ENCODE measurements around the gene KRTAP21-3. TPM values are rescaled to one million over a fixed set of nuclear protein-coding genes. Genes with fewer than 3 reads are reported as not detected.

The KRTAP21-3 gene
- total and polyA plus RNA-seq, 12 donors = not detected

DNA sequence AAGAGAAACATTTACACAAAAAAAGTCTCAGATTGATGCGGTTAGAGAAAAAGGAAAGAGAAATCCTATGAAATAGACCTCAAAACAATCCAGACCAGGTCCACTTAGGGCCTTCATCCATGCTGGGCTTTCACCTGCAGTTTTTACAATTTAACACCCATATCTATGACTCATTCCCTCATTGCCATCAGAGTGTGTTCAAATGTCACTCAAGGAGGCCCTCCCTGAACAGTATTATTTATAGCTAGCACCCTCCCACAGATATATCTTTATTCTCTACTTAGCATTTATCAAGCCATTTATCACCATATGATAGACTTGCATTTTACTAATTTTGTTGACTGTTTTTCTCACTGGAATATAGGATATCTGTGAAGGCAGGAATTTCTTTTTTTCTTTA is 824 bp upstream of the KRTAP21-3 start:
- TF ChIP-seq, protein P1, sequence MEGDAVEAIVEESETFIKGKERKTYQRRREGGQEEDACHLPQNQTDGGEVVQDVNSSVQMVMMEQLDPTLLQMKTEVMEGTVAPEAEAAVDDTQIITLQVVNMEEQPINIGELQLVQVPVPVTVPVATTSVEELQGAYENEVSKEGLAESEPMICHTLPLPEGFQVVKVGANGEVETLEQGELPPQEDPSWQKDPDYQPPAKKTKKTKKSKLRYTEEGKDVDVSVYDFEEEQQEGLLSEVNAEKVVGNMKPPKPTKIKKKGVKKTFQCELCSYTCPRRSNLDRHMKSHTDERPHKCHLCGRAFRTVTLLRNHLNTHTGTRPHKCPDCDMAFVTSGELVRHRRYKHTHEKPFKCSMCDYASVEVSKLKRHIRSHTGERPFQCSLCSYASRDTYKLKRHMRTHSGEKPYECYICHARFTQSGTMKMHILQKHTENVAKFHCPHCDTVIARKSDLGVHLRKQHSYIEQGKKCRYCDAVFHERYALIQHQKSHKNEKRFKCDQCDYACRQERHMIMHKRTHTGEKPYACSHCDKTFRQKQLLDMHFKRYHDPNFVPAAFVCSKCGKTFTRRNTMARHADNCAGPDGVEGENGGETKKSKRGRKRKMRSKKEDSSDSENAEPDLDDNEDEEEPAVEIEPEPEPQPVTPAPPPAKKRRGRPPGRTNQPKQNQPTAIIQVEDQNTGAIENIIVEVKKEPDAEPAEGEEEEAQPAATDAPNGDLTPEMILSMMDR (IDR thresholded peaks at IDR 0.05) = no peak
- TF ChIP-seq POLR2A (IDR thresholded peaks at IDR 0.05) = no peak
- Histone ChIP-seq H3K4me1 (replicated peaks in 1 of 2) (no peaks in the 10 kb centered on the region), H3K27me3 (no peaks in the 10 kb centered on the region), H3K4me3 (no peak overlapping the region), H3K36me3 (replicated peaks in 1 of 2) (no peaks in the 10 kb centered on the region), H3K9me3 (replicated peaks in 1 of 3) (no peaks in the 10 kb centered on the region), H3K27ac (no peak overlapping the region)
- no peak for DNase-seq
- intact Hi-C loops (cut with DNase I) = no loop called here
- WGBS, 4 donors = 72 to 100% (median 91%) methylated on average over 1 of the region's 1 CpG

- Histone ChIP-seq H3K4me3 (no peak overlapping the region), H3K27ac (no peak overlapping the region), H3K36me3 (replicated peaks in 1 of 2) (no peaks in the 10 kb centered on the region), H3K4me1 (replicated peaks in 1 of 2) (no peaks in the 10 kb centered on the region), H3K27me3 (no peaks in the 10 kb centered on the region), H3K9me3 (replicated peaks in 1 of 3) (no peaks in the 10 kb centered on the region)
- 77 to 93% (median 84%) methylated on average over 2 of the region's 2 CpGs for WGBS, 4 donors
- TF ChIP-seq, protein P1 (IDR thresholded peaks at IDR 0.05) = no peak
- no peak for TF ChIP-seq POLR2A (IDR thresholded peaks at IDR 0.05)
- no peak for DNase-seq
- intact Hi-C loops (cut with DNase I) = no loop called here
These were observed 1.5 kb downstream of the KRTAP21-3 start for GRCh38 chr21:30717105-30717504.

- no peaks in the 10 kb centered on the region for H3K4me1 ChIP-seq (replicated peaks in 1 of 2)
- no peaks in the 10 kb centered on the region for H3K36me3 ChIP-seq (replicated peaks in 1 of 2)
- no peak for TF ChIP-seq POLR2A (IDR thresholded peaks at IDR 0.05)
- TF ChIP-seq, protein P1 (IDR thresholded peaks at IDR 0.05) = no peak
- DNase-seq = no peak
- 71 to 86% (median 75%) methylated on average over 2 of the region's 2 CpGs for WGBS, 4 donors
- H3K27ac ChIP-seq = no peak overlapping the region
- H3K4me3 ChIP-seq = no peak overlapping the region
- intact Hi-C loops (cut with DNase I) = no loop called here
- no peaks in the 10 kb centered on the region for H3K27me3 ChIP-seq
- no peaks in the 10 kb centered on the region for H3K9me3 ChIP-seq (replicated peaks in 1 of 3)
These were observed 3.6 kb downstream of the KRTAP21-3 start for GRCh38 chr21:30714946-30715345.

DNA sequence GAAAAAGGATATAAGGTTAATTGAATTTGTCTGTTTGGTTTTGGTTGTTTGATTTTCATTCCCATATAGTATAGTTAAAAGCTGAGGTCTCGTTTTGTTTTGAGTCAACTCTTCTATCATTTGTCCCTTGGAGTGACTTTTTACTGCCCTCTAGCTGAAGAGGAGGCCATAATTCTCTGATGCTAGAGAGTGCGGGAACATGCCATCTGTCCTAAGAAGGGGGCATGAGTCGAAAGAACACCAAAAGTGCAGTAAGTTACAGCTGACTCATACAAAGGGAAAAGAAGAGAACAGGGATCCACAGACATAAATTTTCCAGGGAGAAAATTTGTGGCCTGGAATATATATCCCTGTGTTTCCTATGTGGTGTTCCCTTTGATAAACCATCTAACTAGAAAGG is 4.1 kb downstream of the KRTAP21-3 start:
- Histone ChIP-seq H3K27ac (no peak overlapping the region), H3K4me3 (no peak overlapping the region), H3K4me1 (replicated peaks in 1 of 2) (no peaks in the 10 kb centered on the region), H3K36me3 (replicated peaks in 1 of 2) (no peaks in the 10 kb centered on the region), H3K27me3 (no peaks in the 10 kb centered on the region), H3K9me3 (replicated peaks in 1 of 3) (no peaks in the 10 kb centered on the region)
- intact Hi-C loops (cut with DNase I) = no loop called here
- TF ChIP-seq, protein P1 (IDR thresholded peaks at IDR 0.05) = no peak
- TF ChIP-seq POLR2A (IDR thresholded peaks at IDR 0.05) = no peak
- 36 to 59% (median 48%) methylated on average over 3 of the region's 3 CpGs for WGBS, 4 donors
- no peak for DNase-seq

Measured in adrenal gland (tissue), 12 donors.